ENCODE data around the gene SOWAHA. TPM values are rescaled to one million over a fixed set of nuclear protein-coding genes. Genes with fewer than 3 reads are reported as not detected.

Gene SOWAHA
- total RNA-seq, 1 experiment from 2014 or later, result not detected

DNA sequence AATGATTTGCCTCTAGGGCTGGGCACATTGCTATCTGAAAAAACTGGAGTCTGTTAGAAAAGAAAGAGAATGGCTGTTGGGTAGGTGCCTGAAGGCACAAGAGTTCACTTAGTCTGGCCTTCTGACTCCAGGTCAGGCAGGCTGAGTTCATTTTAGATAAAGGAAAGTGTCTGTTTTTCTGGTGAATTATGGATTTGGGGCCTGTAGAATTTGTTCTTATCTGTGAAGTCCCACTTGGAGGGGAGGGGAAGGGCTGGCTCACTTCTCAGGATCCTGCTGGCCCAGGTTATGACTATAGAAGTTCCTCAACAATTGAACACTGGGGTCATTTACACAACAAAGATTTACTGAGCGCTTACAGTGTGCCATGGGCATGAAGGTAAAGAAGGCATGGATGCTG lies 24.6 kb upstream of the SOWAHA start:
- DNase-seq (ENCODE audit: low spot score), result no peak
- Histone ChIP-seq H3K27me3 (replicated peaks; ENCODE audit: insufficient read depth, low read depth, low read length, poor library complexity) (no peaks in the 10 kb centered on the region), H3K4me1 (ENCODE audit: insufficient read depth, low read length, poor library complexity, severe bottlenecking) (no peaks in the 10 kb centered on the region), H3K9me3 (ENCODE audit: low read depth, low read length, poor library complexity, severe bottlenecking) (no peaks in the 10 kb centered on the region), H3K36me3 (ENCODE audit: insufficient read depth, low read length, poor library complexity, severe bottlenecking) (no peaks in the 10 kb centered on the region), H3K4me3 (ENCODE audit: low read depth, low read length, poor library complexity, severe bottlenecking) (no peak overlapping the region), H3K27ac (ENCODE audit: low read depth, low read length, poor library complexity, severe bottlenecking) (no peak overlapping the region)
- BruUV-seq (replicated peaks), result no TSS peak
- ChIA-PET CTCF (no interaction called here), POLR2A (ENCODE audit: low non-redundant PET) (no interaction called here)
- no peak for TF ChIP-seq EZH2 (IDR thresholded peaks at IDR 0.05; ENCODE audit: borderline replicate concordance, low read depth, low read length, poor library complexity, severe bottlenecking)
- TF ChIP-seq, protein P1, sequence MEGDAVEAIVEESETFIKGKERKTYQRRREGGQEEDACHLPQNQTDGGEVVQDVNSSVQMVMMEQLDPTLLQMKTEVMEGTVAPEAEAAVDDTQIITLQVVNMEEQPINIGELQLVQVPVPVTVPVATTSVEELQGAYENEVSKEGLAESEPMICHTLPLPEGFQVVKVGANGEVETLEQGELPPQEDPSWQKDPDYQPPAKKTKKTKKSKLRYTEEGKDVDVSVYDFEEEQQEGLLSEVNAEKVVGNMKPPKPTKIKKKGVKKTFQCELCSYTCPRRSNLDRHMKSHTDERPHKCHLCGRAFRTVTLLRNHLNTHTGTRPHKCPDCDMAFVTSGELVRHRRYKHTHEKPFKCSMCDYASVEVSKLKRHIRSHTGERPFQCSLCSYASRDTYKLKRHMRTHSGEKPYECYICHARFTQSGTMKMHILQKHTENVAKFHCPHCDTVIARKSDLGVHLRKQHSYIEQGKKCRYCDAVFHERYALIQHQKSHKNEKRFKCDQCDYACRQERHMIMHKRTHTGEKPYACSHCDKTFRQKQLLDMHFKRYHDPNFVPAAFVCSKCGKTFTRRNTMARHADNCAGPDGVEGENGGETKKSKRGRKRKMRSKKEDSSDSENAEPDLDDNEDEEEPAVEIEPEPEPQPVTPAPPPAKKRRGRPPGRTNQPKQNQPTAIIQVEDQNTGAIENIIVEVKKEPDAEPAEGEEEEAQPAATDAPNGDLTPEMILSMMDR (conservative IDR thresholded peaks at IDR 0.05; ENCODE audit: low read depth, low read length), result no peak
- intact Hi-C loops (cut with micrococcal nuclease; ENCODE audit: unreplicated experiment), result no loop called here

DNA sequence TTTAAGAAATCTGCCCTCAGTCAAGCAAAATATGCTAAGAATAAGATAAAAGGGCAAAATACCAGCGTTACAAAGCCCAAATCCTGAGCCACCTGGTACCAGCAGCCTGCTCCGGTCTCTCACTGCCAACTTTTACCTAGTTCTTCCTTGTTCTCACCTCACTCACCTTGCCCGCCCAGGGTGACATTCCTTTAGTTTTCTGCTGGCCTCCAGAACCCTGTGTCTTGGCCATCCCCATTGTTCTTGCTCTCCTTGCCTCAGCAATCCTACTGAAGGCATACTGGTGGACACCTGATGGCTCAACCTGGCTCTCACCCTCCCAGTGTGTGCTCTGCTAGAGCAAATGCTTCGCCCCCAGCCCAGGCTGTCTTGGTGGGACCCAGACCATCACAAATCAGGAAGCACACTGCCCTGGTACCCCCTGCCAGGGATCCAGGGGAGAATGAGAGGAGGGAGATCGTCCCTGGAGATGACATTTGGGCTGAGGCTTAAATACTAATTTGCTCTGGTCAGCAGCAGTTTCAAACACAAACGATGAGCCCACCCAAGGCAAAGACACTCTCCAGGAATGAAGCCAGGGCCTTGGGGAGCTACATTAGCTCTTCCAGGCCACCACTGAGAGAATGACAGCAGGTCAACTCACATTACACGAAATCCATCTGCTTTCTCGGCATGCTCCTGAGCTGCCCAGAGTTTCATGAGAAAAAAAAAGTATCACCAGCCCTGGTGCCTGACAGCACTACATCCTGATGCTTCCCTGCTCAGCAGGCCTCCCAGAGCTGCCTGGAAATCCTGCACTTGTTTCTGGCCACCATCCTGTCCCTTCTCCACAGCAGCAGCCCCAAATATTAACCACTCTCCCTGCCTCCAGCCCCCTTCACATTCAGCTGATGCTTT lies 23.9 kb upstream of the SOWAHA start:
- Histone ChIP-seq H3K4me3 (ENCODE audit: low read depth, low read length, poor library complexity, severe bottlenecking) (no peak overlapping the region), H3K27ac (ENCODE audit: low read depth, low read length, poor library complexity, severe bottlenecking) (no peak overlapping the region), H3K36me3 (ENCODE audit: insufficient read depth, low read length, poor library complexity, severe bottlenecking) (no peaks in the 10 kb centered on the region), H3K4me1 (ENCODE audit: insufficient read depth, low read length, poor library complexity, severe bottlenecking) (no peaks in the 10 kb centered on the region), H3K9me3 (ENCODE audit: low read depth, low read length, poor library complexity, severe bottlenecking) (no peaks in the 10 kb centered on the region), H3K27me3 (replicated peaks; ENCODE audit: insufficient read depth, low read depth, low read length, poor library complexity) (no peaks in the 10 kb centered on the region)
- DNase-seq (ENCODE audit: low spot score), result no peak
- intact Hi-C loops (cut with micrococcal nuclease; ENCODE audit: unreplicated experiment), result no loop called here
- ChIA-PET CTCF (no interaction called here), POLR2A (ENCODE audit: low non-redundant PET) (no interaction called here)
- no TSS peak for BruUV-seq (replicated peaks)
- no peak for TF ChIP-seq EZH2 (IDR thresholded peaks at IDR 0.05; ENCODE audit: borderline replicate concordance, low read depth, low read length, poor library complexity, severe bottlenecking)
- TF ChIP-seq, protein P1 (conservative IDR thresholded peaks at IDR 0.05; ENCODE audit: low read depth, low read length), result no peak

DNA sequence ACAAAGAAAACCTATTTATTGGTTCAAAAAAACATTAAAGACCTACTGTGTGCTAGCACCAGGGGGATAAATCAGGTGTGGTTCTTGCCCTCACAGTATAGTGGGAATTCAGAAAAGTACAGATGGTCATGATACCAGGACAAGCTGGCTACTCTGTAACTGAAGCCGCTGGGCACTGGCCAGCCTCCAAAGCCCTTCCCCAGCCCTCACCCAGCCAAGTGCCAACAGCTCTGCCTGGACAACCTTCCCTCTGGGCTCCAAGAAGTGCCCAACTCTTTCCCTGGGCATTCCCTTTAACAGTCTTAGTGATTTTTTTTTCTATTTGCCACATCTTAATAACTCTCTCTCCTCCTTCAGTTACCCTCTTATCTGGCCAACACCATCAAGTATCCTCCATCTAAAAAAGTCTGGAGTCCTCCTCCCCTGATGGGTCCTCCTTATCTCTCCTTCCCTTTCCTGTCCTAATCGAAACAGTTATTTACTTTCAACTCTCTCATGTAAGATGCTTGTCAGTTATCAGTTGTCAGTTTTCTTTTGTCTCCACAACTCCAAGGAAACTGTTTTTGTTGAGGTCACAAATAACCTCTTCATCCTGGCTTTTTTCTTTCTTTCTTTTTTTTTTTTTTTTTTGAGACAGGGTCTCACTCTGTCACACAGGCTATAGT lies 22.8 kb upstream of the SOWAHA start:
- no peaks in the 10 kb centered on the region for H3K9me3 ChIP-seq (ENCODE audit: low read depth, low read length, poor library complexity, severe bottlenecking)
- intact Hi-C loops (cut with micrococcal nuclease; ENCODE audit: unreplicated experiment), result no loop called here
- H3K36me3 ChIP-seq (ENCODE audit: insufficient read depth, low read length, poor library complexity, severe bottlenecking), result no peaks in the 10 kb centered on the region
- POLR2A ChIA-PET (ENCODE audit: low non-redundant PET), result no interaction called here
- H3K27ac ChIP-seq (ENCODE audit: low read depth, low read length, poor library complexity, severe bottlenecking), result no peak overlapping the region
- TF ChIP-seq, protein P1 (conservative IDR thresholded peaks at IDR 0.05; ENCODE audit: low read depth, low read length), result no peak
- TF ChIP-seq EZH2 (IDR thresholded peaks at IDR 0.05; ENCODE audit: borderline replicate concordance, low read depth, low read length, poor library complexity, severe bottlenecking), result no peak
- no peak for DNase-seq (ENCODE audit: low spot score)
- no peaks in the 10 kb centered on the region for H3K27me3 ChIP-seq (replicated peaks; ENCODE audit: insufficient read depth, low read depth, low read length, poor library complexity)
- H3K4me1 ChIP-seq (ENCODE audit: insufficient read depth, low read length, poor library complexity, severe bottlenecking), result no peaks in the 10 kb centered on the region
- CTCF ChIA-PET, result no interaction called here
- BruUV-seq (replicated peaks), result no TSS peak
- no peak overlapping the region for H3K4me3 ChIP-seq (ENCODE audit: low read depth, low read length, poor library complexity, severe bottlenecking)

All from A673 (cell line).